Suprapubic skin (tissue), 4 donors: ENCODE measurements around the gene RRM2. TPM values are rescaled to one million over a fixed set of nuclear protein-coding genes. Genes with fewer than 3 reads are reported as not detected.
A peak's percentile ranks its signal among the peaks of the same experiment; 100 is the strongest.

ENCODE experiments used
- DNase-seq, 2 donors: peaks; one replicate each; pipeline ENCODE4 v3.0.0-alpha.2; 2019; ENCODE audit warnings: low spot score in 2 of 2
- H3K27ac ChIP-seq: fragments of 200-600 bp; sonication (generic); one replicate; pipeline ENCODE4 v1.5.1; 2019
- H3K27me3 ChIP-seq: fragments of 200-600 bp; sonication (generic); one replicate; pipeline ENCODE4 v1.5.1; 2019
- H3K36me3 ChIP-seq: fragments of 200-600 bp; sonication (generic); one replicate; pipeline ENCODE4 v1.5.1; 2019
- H3K4me1 ChIP-seq: fragments of 200-600 bp; sonication (generic); one replicate; pipeline ENCODE4 v1.5.1; 2019
- H3K4me3 ChIP-seq: fragments of 200-600 bp; sonication (generic); one replicate; pipeline ENCODE4 v1.5.1; 2019; ENCODE audit warnings: mild to moderate bottlenecking
- H3K9me3 ChIP-seq: fragments of 200-600 bp; sonication (generic); one replicate; pipeline ENCODE4 v1.5.1; 2019
- EP300 ChIP-seq: sonication (generic); formaldehyde crosslinking; IDR thresholded peaks from one replicate; pipeline ENCODE4 v1.6.1; 2017; ENCODE audit warnings: antibody characterized with exemption
- POLR2A ChIP-seq, 2 donors: fragments of 450-650 bp; IDR thresholded peaks; one replicate each; pipeline ENCODE4 v1.6.1; 2017; ENCODE audit warnings: antibody characterized with exemption in 2 of 2, mild to moderate bottlenecking in 2 of 2, moderate library complexity in 2 of 2
- POLR2AphosphoS5 ChIP-seq, 3 donors: sonication (generic); formaldehyde crosslinking; IDR thresholded peaks; one replicate each; pipeline ENCODE4 v1.6.1; 2017; ENCODE audit warnings: antibody characterized with exemption in 3 of 3
- WGBS: methylation state at CpG from one replicate; pipeline ENCODE4 v1.1.5; 2018; 5-methylcytosine and 5-hydroxymethylcytosine counted together
- total RNA-seq, 4 donors: library from RNA; depleted of rRNA; stranded (reverse); fragments of >200 nt; gene quantifications; one replicate each; pipeline ENCODE4 v1.1.0, GENCODE V29; 2016
- TF ChIP-seq, protein P1 (sequence below), 2 donors: fragments of 200-600 bp in 1 of 2; fragments of 450-650 bp in 1 of 2; sonication (generic) in 1 of 2; IDR thresholded peaks; one replicate each; pipeline ENCODE4 v1.5.1; 2016 to 2019; ENCODE audit warnings: antibody characterized with exemption in 2 of 2, mild to moderate bottlenecking in 1 of 2, moderate library complexity in 1 of 2

RRM2 gene
- total RNA-seq, 4 donors from 2014 or later, result 1.1 to 6.0 (median 2.4) TPM

DNA sequence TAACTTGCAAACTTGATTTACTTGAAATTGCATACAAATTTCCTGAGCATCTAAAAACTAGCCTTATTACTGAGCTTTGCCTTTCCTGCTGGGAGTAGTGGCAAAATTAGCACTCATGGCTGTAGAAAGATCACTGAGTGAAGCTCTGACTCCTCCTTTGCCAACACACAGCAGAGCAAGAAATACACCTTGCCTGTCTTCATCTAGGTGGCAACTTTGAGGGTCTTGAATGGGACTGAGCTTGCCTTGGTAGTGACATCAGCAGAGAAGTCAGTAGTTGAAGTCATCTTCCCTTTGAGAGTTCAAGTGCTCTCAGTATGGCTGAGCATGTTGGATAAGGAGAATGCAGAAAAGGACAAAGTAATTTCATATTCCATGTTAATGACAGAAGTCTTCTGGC is 5.9 kb downstream of the RRM2 start:
- H3K4me1 ChIP-seq, result peaks cover 5% of the 10 kb centered on the region
- DNase-seq, result no peak

DNA sequence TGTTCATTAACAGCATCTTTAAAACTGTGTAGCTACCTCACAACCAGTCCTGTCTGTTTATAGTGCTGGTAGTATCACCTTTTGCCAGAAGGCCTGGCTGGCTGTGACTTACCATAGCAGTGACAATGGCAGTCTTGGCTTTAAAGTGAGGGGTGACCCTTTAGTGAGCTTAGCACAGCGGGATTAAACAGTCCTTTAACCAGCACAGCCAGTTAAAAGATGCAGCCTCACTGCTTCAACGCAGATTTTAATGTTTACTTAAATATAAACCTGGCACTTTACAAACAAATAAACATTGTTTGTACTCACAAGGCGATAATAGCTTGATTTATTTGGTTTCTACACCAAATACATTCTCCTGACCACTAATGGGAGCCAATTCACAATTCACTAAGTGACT is 7.0 kb downstream of the RRM2 start:
- Histone ChIP-seq H3K9me3 (no peaks in the 10 kb centered on the region), H3K27me3 (no peaks in the 10 kb centered on the region), H3K4me1 (no peaks in the 10 kb centered on the region), H3K4me3 (no peak overlapping the region), H3K27ac (no peak overlapping the region), H3K36me3 (no peaks in the 10 kb centered on the region)
- TF ChIP-seq POLR2AphosphoS5 (IDR thresholded peaks at IDR 0.05) (no peak), POLR2A (IDR thresholded peaks at IDR 0.05) (no peak), EP300 (no peak)
- TF ChIP-seq, protein P1, sequence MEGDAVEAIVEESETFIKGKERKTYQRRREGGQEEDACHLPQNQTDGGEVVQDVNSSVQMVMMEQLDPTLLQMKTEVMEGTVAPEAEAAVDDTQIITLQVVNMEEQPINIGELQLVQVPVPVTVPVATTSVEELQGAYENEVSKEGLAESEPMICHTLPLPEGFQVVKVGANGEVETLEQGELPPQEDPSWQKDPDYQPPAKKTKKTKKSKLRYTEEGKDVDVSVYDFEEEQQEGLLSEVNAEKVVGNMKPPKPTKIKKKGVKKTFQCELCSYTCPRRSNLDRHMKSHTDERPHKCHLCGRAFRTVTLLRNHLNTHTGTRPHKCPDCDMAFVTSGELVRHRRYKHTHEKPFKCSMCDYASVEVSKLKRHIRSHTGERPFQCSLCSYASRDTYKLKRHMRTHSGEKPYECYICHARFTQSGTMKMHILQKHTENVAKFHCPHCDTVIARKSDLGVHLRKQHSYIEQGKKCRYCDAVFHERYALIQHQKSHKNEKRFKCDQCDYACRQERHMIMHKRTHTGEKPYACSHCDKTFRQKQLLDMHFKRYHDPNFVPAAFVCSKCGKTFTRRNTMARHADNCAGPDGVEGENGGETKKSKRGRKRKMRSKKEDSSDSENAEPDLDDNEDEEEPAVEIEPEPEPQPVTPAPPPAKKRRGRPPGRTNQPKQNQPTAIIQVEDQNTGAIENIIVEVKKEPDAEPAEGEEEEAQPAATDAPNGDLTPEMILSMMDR (IDR thresholded peaks at IDR 0.05), result no peak
- DNase-seq, result no peak
- WGBS, result 87% methylated on average over 3 of the region's 3 CpGs

More for the DNA sequence above, 5.9 kb downstream of the RRM2 start:
- TF ChIP-seq POLR2A (IDR thresholded peaks at IDR 0.05) (no peak), POLR2AphosphoS5 (IDR thresholded peaks at IDR 0.05) (no peak), EP300 (no peak)
- TF ChIP-seq, protein P1 (IDR thresholded peaks at IDR 0.05), result no peak
- peaks cover 3% of the 10 kb centered on the region for H3K27me3 ChIP-seq
- H3K9me3 ChIP-seq, result no peaks in the 10 kb centered on the region
- no peaks in the 10 kb centered on the region for H3K36me3 ChIP-seq
- H3K27ac ChIP-seq, result no peak overlapping the region
- no peak overlapping the region for H3K4me3 ChIP-seq

DNA sequence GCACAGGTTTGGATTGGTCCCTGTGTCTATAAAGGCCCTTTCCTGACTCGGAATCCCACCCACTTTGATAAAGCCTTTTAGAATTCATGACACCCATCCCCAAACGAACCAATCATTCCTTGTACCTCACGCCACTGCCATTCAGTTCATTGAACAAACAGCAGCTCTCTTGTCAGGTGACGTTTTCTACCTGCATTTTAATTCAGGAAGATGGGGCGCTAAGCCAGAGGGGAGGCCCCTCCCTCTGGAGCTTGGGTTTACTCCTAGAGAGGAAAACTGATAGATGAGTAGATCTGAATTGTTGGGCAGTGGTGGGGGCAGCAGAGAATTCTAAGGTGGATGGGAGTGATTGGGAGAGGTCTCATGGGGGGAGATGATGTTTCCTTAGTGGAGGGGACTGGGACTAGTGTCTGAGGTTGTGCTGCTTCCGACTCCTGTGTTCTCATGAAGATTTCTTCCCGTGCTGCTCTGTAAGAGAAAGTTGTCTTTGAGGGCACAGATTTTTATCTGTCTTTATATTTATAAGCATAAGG is 9.6 kb downstream of the RRM2 start:
- TF ChIP-seq, protein P1 (IDR thresholded peaks at IDR 0.05), result no peak
- TF ChIP-seq POLR2AphosphoS5 (IDR thresholded peaks at IDR 0.05) (no peak), EP300 (no peak), POLR2A (IDR thresholded peaks at IDR 0.05) (no peak)

DNA sequence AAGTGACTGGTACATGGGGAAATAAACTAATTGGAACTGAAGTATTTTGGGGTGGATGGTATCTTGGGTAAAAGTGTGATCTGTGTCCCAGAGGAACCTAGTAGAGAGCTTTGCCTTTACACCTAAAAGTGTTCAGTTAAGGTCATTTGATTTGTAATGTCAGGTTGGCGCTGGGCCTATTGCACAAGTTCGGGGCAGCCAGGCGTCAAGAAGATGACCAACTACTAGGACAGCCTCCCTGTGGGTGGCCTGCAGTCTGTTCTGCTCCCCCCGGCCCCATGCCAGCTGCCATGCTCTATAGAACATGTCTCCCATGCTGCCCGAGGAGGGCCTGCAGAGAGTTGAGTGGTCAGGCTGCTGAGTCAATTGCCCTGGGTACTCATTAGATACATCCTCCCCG is 10.1 kb downstream of the RRM2 start:
- peak in 1 of 2 donors; percentile 53 for DNase-seq
- Histone ChIP-seq H3K36me3 (no peaks in the 10 kb centered on the region), H3K4me3 (no peak overlapping the region), H3K27ac (no peak overlapping the region), H3K4me1 (no peaks in the 10 kb centered on the region), H3K9me3 (no peaks in the 10 kb centered on the region), H3K27me3 (no peaks in the 10 kb centered on the region)
- 94% methylated on average over 5 of the region's 6 CpGs for WGBS
- no peak for TF ChIP-seq POLR2A (IDR thresholded peaks at IDR 0.05)
- TF ChIP-seq POLR2AphosphoS5 (IDR thresholded peaks at IDR 0.05), result no peak
- no peak for TF ChIP-seq EP300
- TF ChIP-seq, protein P1 (IDR thresholded peaks at IDR 0.05), result no peak

More for the DNA sequence above, 9.6 kb downstream of the RRM2 start:
- no peaks in the 10 kb centered on the region for H3K36me3 ChIP-seq
- 86% methylated on average over 7 of the region's 7 CpGs for WGBS
- no peaks in the 10 kb centered on the region for H3K4me1 ChIP-seq
- H3K4me3 ChIP-seq, result no peak overlapping the region
- H3K27me3 ChIP-seq, result no peaks in the 10 kb centered on the region
- H3K27ac ChIP-seq, result no peak overlapping the region
- H3K9me3 ChIP-seq, result no peaks in the 10 kb centered on the region
- peak in 1 of 2 donors; percentile 40 for DNase-seq

DNA sequence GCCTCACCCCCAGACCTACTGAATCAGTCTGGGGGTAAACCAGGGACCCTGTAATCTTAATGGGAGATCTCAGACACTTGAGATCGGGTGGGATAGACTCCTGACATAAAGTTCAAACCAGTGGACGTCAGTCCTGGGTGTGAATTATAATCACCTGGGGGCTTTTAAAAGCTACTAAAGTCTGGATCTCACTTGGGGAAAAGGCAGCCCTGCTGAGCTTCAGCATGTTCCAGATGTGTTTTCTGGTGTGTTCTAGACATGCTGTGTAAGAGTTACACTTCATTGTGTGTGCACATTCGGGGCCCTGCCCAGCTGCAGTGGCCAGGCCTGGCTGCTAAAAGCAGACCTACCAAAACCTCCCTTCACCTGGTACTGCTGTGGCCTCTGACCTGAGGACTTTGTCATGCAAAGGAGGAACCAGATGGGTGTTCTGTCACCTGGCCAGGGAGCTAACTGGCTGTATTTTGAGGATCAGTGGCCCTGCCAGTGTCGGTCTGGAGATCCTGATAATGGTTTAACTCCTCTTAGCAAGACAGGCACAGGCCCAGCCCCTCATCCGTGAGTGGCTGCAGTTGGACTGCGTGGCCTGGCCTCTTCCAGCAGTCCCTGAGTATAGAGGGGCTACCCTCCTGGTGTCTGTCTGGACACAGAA is 10.6 kb downstream of the RRM2 start:
- Histone ChIP-seq H3K4me3 (no peak overlapping the region), H3K27ac (no peak overlapping the region), H3K27me3 (no peaks in the 10 kb centered on the region), H3K36me3 (no peaks in the 10 kb centered on the region), H3K4me1 (no peaks in the 10 kb centered on the region), H3K9me3 (no peaks in the 10 kb centered on the region)
- TF ChIP-seq POLR2AphosphoS5 (IDR thresholded peaks at IDR 0.05), result no peak
- TF ChIP-seq, protein P1 (IDR thresholded peaks at IDR 0.05), result no peak
- no peak for TF ChIP-seq POLR2A (IDR thresholded peaks at IDR 0.05)
- TF ChIP-seq EP300, result no peak
- WGBS, result 76% methylated on average over 4 of the region's 6 CpGs
- peak in 1 of 2 donors; percentile 16 for DNase-seq
